ENCODE results near the gene PEDS1. TPM values are rescaled to one million over a fixed set of nuclear protein-coding genes. Genes with fewer than 3 reads are reported as not detected.
"Not testable (repeated sequence)": the region's sequence is repeated elsewhere in the genome, so short reads cannot be mapped to it uniquely, and the experiment has no call there.

The PEDS1 gene
- total RNA-seq (ENCODE audit: low replicate concordance): 9.3 and 19.9 TPM in 2 replicates

- peak within 1 kb of the TSS; percentile 89 for H3K4me3 ChIP-seq (ENCODE audit: low read depth, low read length)
- peak; percentile 88 for DNase-seq (ENCODE audit: low read depth)
- TF ChIP-seq CTCF (IDR thresholded peaks at IDR 0.05; ENCODE audit: insufficient read depth, low read length): no peak
These were observed at the start of gene PEDS1 for GRCh38 chr20:50153500-50154377. Gene PEDS1, minus strand, starts transcription at chr20:50153723. Its CDS starts 86 bp downstream, at chr20:50153637.

GRCh38 chr20:50202677-50203076 is 49.2 kb upstream of the PEDS1 start:
- no peak for TF ChIP-seq CTCF (IDR thresholded peaks at IDR 0.05; ENCODE audit: insufficient read depth, low read length)
- DNase-seq (ENCODE audit: low read depth): no peak
- H3K4me3 ChIP-seq (ENCODE audit: low read depth, low read length): no peak overlapping the region

GRCh38 chr20:50201710-50202109 is 48.2 kb upstream of the PEDS1 start:
- DNase-seq (ENCODE audit: low read depth); H3K4me3 ChIP-seq (ENCODE audit: low read depth, low read length): not testable (repeated sequence)

GRCh38 chr20:50200482-50201104 is 47.1 kb upstream of the PEDS1 start:
- DNase-seq (ENCODE audit: low read depth): no peak
- no peak for TF ChIP-seq CTCF (IDR thresholded peaks at IDR 0.05; ENCODE audit: insufficient read depth, low read length)
- no peak overlapping the region for H3K4me3 ChIP-seq (ENCODE audit: low read depth, low read length)

GRCh38 chr20:50199703-50200102 is 46.2 kb upstream of the PEDS1 start:
- TF ChIP-seq CTCF (IDR thresholded peaks at IDR 0.05; ENCODE audit: insufficient read depth, low read length): no peak
- no peak overlapping the region for H3K4me3 ChIP-seq (ENCODE audit: low read depth, low read length)
- DNase-seq (ENCODE audit: low read depth): no peak

GRCh38 chr20:50198716-50199115 is 45.2 kb upstream of the PEDS1 start:
- no peak for TF ChIP-seq CTCF (IDR thresholded peaks at IDR 0.05; ENCODE audit: insufficient read depth, low read length)
- DNase-seq (ENCODE audit: low read depth): no peak
- no peak overlapping the region for H3K4me3 ChIP-seq (ENCODE audit: low read depth, low read length)

- no peak for DNase-seq (ENCODE audit: low read depth)
- H3K4me3 ChIP-seq (ENCODE audit: low read depth, low read length): no peak overlapping the region
- no peak for TF ChIP-seq CTCF (IDR thresholded peaks at IDR 0.05; ENCODE audit: insufficient read depth, low read length)
These were observed 44.7 kb upstream of the PEDS1 start for GRCh38 chr20:50198180-50198666.

All from fibroblast of the aortic adventitia (primary cell).